ENCODE measurements around the gene TWIST2. TPM values are rescaled to one million over a fixed set of nuclear protein-coding genes. Genes with fewer than 3 reads are reported as not detected.

Gene TWIST2
- polyA plus RNA-seq, 1 experiment = 15.6 TPM

DNA sequence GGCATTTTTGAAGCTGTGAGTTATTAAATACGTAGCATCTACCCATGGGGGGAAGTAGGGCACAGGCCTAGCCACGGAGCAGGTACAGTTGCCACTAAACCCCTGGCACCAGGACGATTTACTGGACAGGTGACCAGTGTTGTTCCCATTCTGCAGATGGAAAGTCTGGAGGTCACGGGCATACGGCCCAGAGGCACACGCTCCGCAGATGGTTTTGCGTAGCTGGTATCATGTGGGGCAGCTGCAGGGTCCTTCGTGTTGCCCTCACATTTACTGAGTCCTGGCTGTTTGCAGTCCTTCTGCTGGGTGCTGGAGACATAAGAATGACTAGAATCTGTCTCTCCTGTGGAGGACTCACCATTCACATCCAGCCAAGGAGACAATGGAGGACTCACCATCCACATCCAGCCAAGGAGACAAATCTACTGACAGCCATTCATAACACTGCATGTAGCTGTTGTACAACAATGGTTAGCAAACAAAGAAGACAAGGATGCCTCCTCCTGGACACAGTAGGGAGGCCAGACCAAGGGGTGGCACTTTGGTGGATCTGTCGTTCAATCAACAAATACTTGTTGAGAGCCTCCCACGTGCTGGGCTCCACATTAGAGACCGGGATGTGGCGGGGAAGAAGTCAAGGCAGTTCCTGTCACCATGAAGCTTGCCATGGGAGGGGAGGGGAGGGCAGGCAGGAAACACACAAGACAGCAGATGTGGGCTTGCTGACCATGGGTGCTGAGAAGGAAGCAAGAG, 24.9 kb downstream of the TWIST2 start:
- ChIA-PET POLR2A (no interaction called here), CTCF (no interaction called here)
- no peak overlapping the region for H3K4me3 ChIP-seq (ENCODE audit: low read depth, low read length)
- TF ChIP-seq, protein P1, sequence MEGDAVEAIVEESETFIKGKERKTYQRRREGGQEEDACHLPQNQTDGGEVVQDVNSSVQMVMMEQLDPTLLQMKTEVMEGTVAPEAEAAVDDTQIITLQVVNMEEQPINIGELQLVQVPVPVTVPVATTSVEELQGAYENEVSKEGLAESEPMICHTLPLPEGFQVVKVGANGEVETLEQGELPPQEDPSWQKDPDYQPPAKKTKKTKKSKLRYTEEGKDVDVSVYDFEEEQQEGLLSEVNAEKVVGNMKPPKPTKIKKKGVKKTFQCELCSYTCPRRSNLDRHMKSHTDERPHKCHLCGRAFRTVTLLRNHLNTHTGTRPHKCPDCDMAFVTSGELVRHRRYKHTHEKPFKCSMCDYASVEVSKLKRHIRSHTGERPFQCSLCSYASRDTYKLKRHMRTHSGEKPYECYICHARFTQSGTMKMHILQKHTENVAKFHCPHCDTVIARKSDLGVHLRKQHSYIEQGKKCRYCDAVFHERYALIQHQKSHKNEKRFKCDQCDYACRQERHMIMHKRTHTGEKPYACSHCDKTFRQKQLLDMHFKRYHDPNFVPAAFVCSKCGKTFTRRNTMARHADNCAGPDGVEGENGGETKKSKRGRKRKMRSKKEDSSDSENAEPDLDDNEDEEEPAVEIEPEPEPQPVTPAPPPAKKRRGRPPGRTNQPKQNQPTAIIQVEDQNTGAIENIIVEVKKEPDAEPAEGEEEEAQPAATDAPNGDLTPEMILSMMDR (IDR thresholded peaks at IDR 0.05; ENCODE audit: low read depth, low read length) = no peak
- no peak overlapping the region for H3K27ac ChIP-seq (ENCODE audit: low read depth, low read length)
- no peak for DNase-seq (ENCODE audit: low read depth, low spot score)
- no peaks in the 10 kb centered on the region for H3K27me3 ChIP-seq (ENCODE audit: control insufficient read depth, insufficient read depth, low read length)
- no peaks in the 10 kb centered on the region; the same call in 1 of the 2 replicates for H3K9me3 ChIP-seq (ENCODE audit: control insufficient read depth, insufficient read depth, low read length)

DNA sequence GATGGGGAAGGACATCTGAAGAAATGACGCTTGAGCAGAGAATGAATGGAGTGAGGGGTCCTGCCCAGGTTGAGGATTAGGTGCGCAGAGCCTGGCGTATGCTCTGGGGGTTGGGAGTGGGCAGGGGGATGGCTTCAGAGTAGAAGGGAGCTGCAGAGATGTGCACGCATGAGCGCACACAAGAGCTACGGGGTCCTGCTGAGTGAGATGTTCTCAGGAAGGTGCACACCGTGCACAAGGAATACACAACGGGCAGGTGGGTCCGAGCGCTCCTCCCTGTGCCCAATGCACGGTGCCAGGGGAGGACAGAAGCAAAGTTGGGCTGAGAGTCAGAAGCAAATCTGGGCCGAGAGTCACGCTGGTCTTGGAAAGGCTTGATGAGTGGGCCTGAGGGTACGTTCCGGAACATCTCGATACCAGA, 25.5 kb downstream of the TWIST2 start:
- H3K27me3 ChIP-seq (ENCODE audit: control insufficient read depth, insufficient read depth, low read length) = no peaks in the 10 kb centered on the region
- ChIA-PET POLR2A (no interaction called here), CTCF (no interaction called here)
- no peak overlapping the region for H3K27ac ChIP-seq (ENCODE audit: low read depth, low read length)
- no peaks in the 10 kb centered on the region; the same call in 1 of the 2 replicates for H3K9me3 ChIP-seq (ENCODE audit: control insufficient read depth, insufficient read depth, low read length)
- H3K4me3 ChIP-seq (ENCODE audit: low read depth, low read length) = no peak overlapping the region
- DNase-seq (ENCODE audit: low read depth, low spot score) = no peak
- TF ChIP-seq, protein P1 (IDR thresholded peaks at IDR 0.05; ENCODE audit: low read depth, low read length) = no peak

DNA sequence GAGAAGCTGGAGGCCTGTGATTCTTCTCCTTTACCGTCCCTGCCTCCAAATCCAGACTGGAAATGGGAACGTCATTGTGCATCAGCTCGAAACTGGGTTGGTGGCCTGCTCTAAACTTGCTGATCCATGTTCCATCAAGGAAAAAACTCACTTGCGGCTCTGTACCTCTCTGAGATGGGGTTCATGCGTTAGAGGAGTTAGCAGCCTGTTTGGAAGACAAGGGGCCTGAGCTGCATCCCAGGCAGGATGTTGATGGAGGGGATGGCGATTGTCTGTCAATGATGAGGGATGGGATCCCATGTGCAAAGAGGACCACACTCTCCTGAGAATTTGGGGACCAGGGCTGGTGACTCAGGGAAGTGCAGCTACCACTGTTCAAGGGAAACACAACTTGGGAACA, 26.0 kb downstream of the TWIST2 start:
- no peak for DNase-seq (ENCODE audit: low read depth, low spot score)
- POLR2A ChIA-PET = no interaction called here

DNA sequence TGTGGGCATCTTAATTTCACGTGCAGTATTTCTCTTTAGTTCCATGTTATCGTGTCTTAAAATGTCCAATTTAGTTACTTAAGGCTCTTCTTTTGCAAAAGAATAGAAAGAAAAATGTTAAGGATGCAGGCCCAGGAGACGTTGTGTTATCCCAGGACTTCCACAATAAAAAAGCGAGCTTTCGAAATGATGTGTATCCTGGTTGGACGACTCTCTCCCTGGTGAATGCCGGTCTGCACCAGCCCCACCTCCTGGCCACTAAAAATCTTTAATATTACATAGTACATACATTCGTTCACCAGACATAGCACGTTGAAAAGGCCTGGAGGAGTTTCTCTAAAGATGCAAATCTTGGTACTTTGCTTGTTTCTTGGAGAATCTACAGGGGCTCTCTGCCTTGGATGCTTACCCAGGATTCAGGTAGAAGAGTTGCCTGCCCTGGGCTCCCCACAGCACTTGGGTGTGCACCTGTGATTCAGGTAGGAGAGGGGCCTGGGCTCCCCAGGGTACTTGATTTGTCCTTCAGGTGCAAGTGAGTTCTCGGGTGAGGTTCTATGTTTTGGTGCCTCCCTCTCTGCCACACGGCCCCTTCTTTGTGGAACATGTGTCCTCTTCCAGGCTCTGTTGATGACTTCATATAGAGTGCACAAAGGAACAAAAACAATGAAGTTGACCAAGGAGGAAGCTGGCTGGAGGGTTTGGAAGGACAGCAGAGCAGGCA, 26.6 kb downstream of the TWIST2 start:
- ChIA-PET POLR2A (no interaction called here), CTCF (interaction anchor here (0.7 to 1.4 kb wide), 5 partner anchors 17 to 504 kb away, joined by 3 to 5 read pairs (median 4); no protein-coding TSS in a partner anchor)
- no peak for DNase-seq (ENCODE audit: low read depth, low spot score)
- no peak overlapping the region for H3K27ac ChIP-seq (ENCODE audit: low read depth, low read length)
- TF ChIP-seq, protein P1 (IDR thresholded peaks at IDR 0.05; ENCODE audit: low read depth, low read length) = no peak
- H3K4me3 ChIP-seq (ENCODE audit: low read depth, low read length) = no peak overlapping the region
- no peaks in the 10 kb centered on the region for H3K27me3 ChIP-seq (ENCODE audit: control insufficient read depth, insufficient read depth, low read length)
- H3K9me3 ChIP-seq (ENCODE audit: control insufficient read depth, insufficient read depth, low read length) = no peaks in the 10 kb centered on the region

More for the DNA sequence above, 26.0 kb downstream of the TWIST2 start:
- Histone ChIP-seq H3K27me3 (ENCODE audit: control insufficient read depth, insufficient read depth, low read length) (no peaks in the 10 kb centered on the region), H3K27ac (ENCODE audit: low read depth, low read length) (no peak overlapping the region), H3K4me3 (ENCODE audit: low read depth, low read length) (no peak overlapping the region), H3K9me3 (ENCODE audit: control insufficient read depth, insufficient read depth, low read length) (no peaks in the 10 kb centered on the region; the same call in 1 of the 2 replicates)
- TF ChIP-seq, protein P1 (IDR thresholded peaks at IDR 0.05; ENCODE audit: low read depth, low read length) = no peak
- CTCF ChIA-PET = interaction anchor here (1.4 kb wide), 1 partner anchor 130 kb away, joined by 4 read pairs; no protein-coding TSS in a partner anchor

DNA sequence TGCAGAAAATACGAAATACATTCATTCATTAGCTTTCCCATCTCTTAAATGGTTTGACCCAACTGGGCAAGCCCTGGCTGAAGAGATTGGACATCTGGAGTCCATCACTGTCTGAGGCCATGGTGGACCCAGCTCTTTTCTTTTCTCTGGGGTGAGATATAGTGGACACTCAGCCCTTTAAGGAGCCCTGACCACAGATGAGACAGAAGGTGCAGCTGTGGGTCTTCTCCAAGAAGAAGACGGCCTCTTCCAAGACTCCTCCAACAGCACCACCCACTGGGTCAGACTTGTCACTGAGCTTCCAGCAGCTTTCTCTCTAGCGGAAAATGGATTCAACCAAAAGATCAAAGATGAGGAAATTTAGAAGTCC, 27.2 kb downstream of the TWIST2 start:
- ChIA-PET POLR2A (interaction anchor here (0.6 to 0.7 kb wide), 2 partner anchors 25 to 27 kb away, joined by 3 to 4 read pairs; no protein-coding TSS in a partner anchor), CTCF (interaction anchor here (0.6 to 1.4 kb wide), 6 partner anchors 25 to 913 kb away, joined by 3 to 7 read pairs (median 4); no protein-coding TSS in a partner anchor)
- no peak for DNase-seq (ENCODE audit: low read depth, low spot score)

More for the DNA sequence above, 27.2 kb downstream of the TWIST2 start:
- Histone ChIP-seq H3K27ac (ENCODE audit: low read depth, low read length) (no peak overlapping the region), H3K27me3 (ENCODE audit: control insufficient read depth, insufficient read depth, low read length) (no peaks in the 10 kb centered on the region), H3K4me3 (ENCODE audit: low read depth, low read length) (no peak overlapping the region), H3K9me3 (ENCODE audit: control insufficient read depth, insufficient read depth, low read length) (no peaks in the 10 kb centered on the region)
- TF ChIP-seq, protein P1 (IDR thresholded peaks at IDR 0.05; ENCODE audit: low read depth, low read length) = no peak
